HFF-Myc (cell line): ENCODE measurements around the gene ANKDD1A.

ENCODE experiments used
- DNase-seq: peaks from one replicate; pipeline ENCODE4 v3.0.0-alpha.2; 2011; ENCODE audit warnings: low read depth; ENCODE audit errors: extremely low read depth
- H3K4me3 ChIP-seq: replicated peaks from 2 replicates; pipeline ENCODE4 v1.5.1; 2011; ENCODE audit warnings: low read depth, mild to moderate bottlenecking, control low read depth, low read length
- CTCF ChIP-seq: IDR thresholded peaks from 2 replicates; pipeline ENCODE4 v1.5.1; 2012; ENCODE audit warnings: mild to moderate bottlenecking, low read depth, low read length, control low read depth; ENCODE audit errors: missing control alignments

Gene ANKDD1A

GRCh38 chr15:64895285-64896065 lies 16.2 kb upstream of the ANKDD1A start:
- no peak for DNase-seq
- peak overlapping the region; percentile 3 for H3K4me3 ChIP-seq
- TF ChIP-seq CTCF: no peak

GRCh38 chr15:64896371-64897069 lies 15.2 kb upstream of the ANKDD1A start:
- TF ChIP-seq CTCF: no peak
- no peak for DNase-seq
- H3K4me3 ChIP-seq: no peak overlapping the region

DNA sequence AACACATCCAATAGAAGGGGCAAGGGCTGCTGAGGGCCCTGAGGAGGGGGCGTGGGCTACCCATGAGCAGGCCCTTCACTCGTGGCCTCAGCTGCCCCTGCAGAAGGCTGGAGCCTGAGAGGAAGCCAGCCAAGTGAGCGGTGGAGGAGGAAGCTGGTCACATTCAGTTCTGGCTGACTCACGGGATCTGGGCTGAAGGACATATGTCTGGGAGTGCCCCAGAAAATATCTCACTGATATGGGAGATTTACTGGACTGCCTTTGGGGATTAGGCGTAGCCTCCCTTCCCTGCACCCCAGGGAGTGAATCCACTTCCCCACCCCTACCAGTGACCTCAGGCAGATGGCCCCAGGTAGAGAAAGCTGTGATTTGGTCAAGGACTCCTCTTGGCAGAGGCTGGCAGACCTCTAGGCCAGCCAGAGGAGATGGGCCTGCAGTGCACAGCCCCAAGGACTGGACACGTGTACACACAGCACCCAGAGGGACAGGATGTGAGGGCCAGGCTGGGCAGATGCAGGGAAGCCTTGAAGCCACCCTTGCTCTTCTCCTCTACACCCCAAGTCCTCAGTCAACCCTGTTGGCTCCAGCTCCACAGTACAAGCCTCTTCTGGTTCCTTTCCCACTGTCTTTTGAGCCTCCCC lies 14.2 kb upstream of the ANKDD1A start:
- H3K4me3 ChIP-seq: no peak overlapping the region
- DNase-seq: peak; percentile 45
- TF ChIP-seq CTCF: no peak

DNA sequence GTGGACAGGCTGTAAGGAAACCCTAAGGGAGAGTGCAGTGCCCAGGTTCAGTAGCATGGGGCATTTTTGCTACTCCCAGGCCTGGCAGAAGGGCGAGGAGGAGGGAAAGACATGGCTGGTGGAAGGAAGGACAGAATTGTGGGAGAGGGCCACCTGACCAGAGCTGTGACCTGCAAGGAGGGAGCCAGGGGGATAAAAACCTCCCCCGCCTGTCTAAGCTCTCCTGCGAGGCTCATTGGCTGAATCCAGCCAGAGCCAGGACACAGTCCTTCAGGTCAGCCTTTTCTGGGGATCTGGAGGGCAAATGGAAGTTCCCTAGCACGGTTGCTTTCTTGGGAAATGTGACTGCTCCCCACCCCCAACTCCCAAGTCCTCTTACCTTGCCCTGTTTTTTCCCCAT lies 13.3 kb upstream of the ANKDD1A start:
- DNase-seq: no peak
- H3K4me3 ChIP-seq: no peak overlapping the region
- TF ChIP-seq CTCF: no peak

GRCh38 chr15:64901141-64901540 lies 10.6 kb upstream of the ANKDD1A start:
- DNase-seq: no peak
- H3K4me3 ChIP-seq: no peak overlapping the region
- no peak for TF ChIP-seq CTCF

- no peak overlapping the region for H3K4me3 ChIP-seq
- DNase-seq: no peak
- TF ChIP-seq CTCF: no peak
Observed at GRCh38 chr15:64901914-64902313, 9.8 kb upstream of the ANKDD1A start.
